Keratinocyte (primary cell): ENCODE measurements around the gene EYS.

Experiments used
- CTCF ChIP-seq, 3 experiments: IDR thresholded peaks in 1 of 3; conservative IDR thresholded peaks in 1 of 3; optimal IDR thresholded peaks in 1 of 3; 2 replicates in 2 of 3; 3 replicates in 1 of 3; pipeline versions ENCODE3 to v1.5.1; 2011; ENCODE audit warnings: low read length in 3 of 3, mild to moderate bottlenecking in 3 of 3, moderate library complexity in 2 of 3, control low read depth in 1 of 3, inconsistent platforms in 1 of 3; ENCODE audit not compliant: insufficient read depth in 2 of 3; ENCODE audit errors: extremely low read depth in 1 of 3
- EZH2 ChIP-seq: IDR thresholded peaks from one replicate; pipeline ENCODE4 v1.6.1; 2012; ENCODE audit warnings: inconsistent platforms, mild to moderate bottlenecking, low read length, moderate library complexity

- TF ChIP-seq CTCF (optimal IDR thresholded peaks at IDR 0.05 in 1 of 3, IDR thresholded peaks at IDR 0.05 in 1 of 3, conservative IDR thresholded peaks at IDR 0.05 in 1 of 3; ENCODE audit: extremely low read depth in 1 of 3, insufficient read depth in 2 of 3, low read length in 3 of 3) = no peak
- TF ChIP-seq EZH2 = no peak
Observed at GRCh38 chr6:64664480-64664879, 1042.5 kb downstream of the EYS start.
